ENCODE results near the gene UBAC2. TPM values are rescaled to one million over a fixed set of nuclear protein-coding genes. Genes with fewer than 3 reads are reported as not detected.
"Not testable (repeated sequence)": the region's sequence is repeated elsewhere in the genome, so short reads cannot be mapped to it uniquely, and the experiment has no call there.

Gene UBAC2
- polyA plus RNA-seq, 6 donors from 2014 or later = 107 to 132 (median 115) TPM

GRCh38 chr13:99221567-99222239 lies 21.0 kb downstream of the UBAC2 start:
- Mint-ChIP-seq H3K27ac (peak overlapping the region in 4 of 6 donors; percentile 17 to 63 (median 37)), H3K4me1 (peaks cover 78 to 89% (median 86%) of the 10 kb centered on the region in 3 donors), H3K36me3 (peaks cover 18 to 26% of the 10 kb centered on the region in 2 donors), H3K9me3 (peaks cover 0 to 9% (median 4%) of the 10 kb centered on the region in 7 donors), H3K27me3 (no peaks in the 10 kb centered on the region), H3K4me3 (peak overlapping the region in 4 of 8 donors; percentile 1 to 54 (median 18))
- ATAC-seq (ENCODE audit: low read depth in 2 of 2) (no peak), DNase-seq (no peak)

DNA sequence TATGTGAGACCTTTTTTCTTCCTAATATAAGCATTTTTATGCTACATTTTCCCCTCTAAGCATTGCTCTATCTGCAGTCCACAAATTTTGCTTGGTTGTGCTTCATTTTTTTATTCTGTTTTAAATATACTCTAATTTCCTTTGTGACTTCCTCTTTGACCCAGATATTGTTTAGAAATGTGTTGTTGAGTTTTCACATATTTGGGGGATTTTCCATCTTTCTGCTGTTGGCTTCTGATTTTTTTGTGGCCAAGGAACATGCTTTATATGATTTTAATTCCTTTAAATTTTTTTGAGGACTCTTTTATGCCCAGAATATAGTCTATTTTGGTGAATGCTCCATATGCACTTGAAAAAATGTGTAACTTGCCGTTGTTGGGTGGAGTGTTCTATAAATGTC lies 22.9 kb downstream of the UBAC2 start:
- Mint-ChIP-seq H3K27me3 (no peaks in the 10 kb centered on the region), H3K4me3 (peak overlapping the region; percentile 10 to 75 (median 52)), H3K27ac (peak overlapping the region in 4 of 6 donors; percentile 68 to 93 (median 79)), H3K9me3 (peaks cover 0 to 9% (median 4%) of the 10 kb centered on the region in 7 donors), H3K4me1 (peaks cover 67 to 90% (median 82%) of the 10 kb centered on the region in 3 donors), H3K36me3 (peaks cover 18 to 27% of the 10 kb centered on the region in 2 donors)
- ATAC-seq (ENCODE audit: low read depth in 2 of 2) = no peak
- no peak for DNase-seq

- Mint-ChIP-seq H3K27ac (peak overlapping the region in 4 of 6 donors; percentile 49 to 87 (median 70)), H3K9me3 (peaks cover 0 to 9% (median 4%) of the 10 kb centered on the region in 7 donors), H3K36me3 (peaks cover 18 to 27% of the 10 kb centered on the region in 2 donors), H3K27me3 (no peaks in the 10 kb centered on the region), H3K4me3 (peak overlapping the region; percentile 10 to 75 (median 50)), H3K4me1 (peaks cover 68 to 90% (median 82%) of the 10 kb centered on the region in 3 donors)
- DNase-seq (no peak), ATAC-seq (ENCODE audit: low read depth in 2 of 2) (no peak)
Measured at GRCh38 chr13:99224021-99224420, 23.4 kb downstream of the UBAC2 start.

DNA sequence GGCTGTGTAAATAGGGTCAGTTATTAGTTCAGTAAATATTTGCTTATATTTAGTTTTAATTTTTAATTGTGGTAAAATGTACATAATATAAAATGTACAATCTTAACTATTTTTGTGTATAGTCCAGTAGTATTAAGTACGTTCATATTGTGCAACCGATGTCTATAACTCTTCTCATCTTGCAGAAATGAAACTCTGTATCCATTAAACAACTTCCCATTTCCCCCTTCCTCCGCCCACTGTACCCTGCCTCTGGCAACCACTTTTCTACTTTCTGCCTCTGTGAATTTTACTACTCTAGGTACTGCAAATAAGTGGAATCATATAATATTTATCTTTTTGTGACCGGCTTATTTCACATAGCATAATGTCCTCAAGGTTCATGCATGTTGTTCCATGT lies 24.4 kb downstream of the UBAC2 start:
- Mint-ChIP-seq H3K36me3 (peaks cover 18 to 27% of the 10 kb centered on the region in 2 donors), H3K9me3 (peaks cover 0 to 9% (median 4%) of the 10 kb centered on the region in 7 donors), H3K4me3 (peak overlapping the region in 6 of 8 donors; percentile 17 to 71 (median 50)), H3K27ac (no peak overlapping the region), H3K27me3 (no peaks in the 10 kb centered on the region), H3K4me1 (peaks cover 65 to 94% (median 84%) of the 10 kb centered on the region in 3 donors)
- DNase-seq (peak; percentile 43), ATAC-seq (ENCODE audit: low read depth in 2 of 2) (peak; percentile 18 to 25)

GRCh38 chr13:99226513-99226912 lies 25.9 kb downstream of the UBAC2 start:
- peak overlapping the region in 6 of 8 donors; percentile 0 to 54 (median 24) for H3K4me3 Mint-ChIP-seq
- ATAC-seq (ENCODE audit: low read depth in 2 of 2) = no peak

DNA sequence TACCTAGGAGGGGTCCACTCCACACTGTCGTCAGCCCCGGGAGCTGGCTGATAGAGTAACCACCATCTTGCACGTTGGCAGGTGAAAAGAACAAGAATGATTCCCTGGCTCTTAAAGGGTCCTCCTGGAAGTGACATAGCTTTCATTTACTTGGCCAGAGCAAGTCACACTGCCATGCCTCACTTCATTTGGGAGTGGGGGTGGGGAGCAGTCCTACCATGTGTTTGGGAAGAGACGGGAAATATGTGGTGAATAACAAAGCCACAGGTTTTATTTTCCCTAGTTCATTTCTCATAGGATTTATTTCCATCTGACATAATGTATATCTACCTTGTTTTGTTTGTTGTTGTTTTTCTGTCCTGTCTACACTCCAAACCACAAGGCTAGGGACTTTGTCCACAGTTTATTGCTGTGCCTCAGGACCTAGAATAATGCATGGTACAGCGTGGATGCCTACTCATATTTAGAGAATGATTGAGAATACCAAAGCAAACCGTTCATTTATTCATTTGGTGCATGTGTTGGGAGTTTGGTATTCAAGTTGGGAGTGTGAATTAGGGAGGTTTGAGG lies 26.8 kb downstream of the UBAC2 start:
- Mint-ChIP-seq H3K27ac (peak overlapping the region in 5 of 6 donors; percentile 2 to 98 (median 90)), H3K36me3 (peaks cover 9 to 18% of the 10 kb centered on the region in 2 donors), H3K27me3 (no peaks in the 10 kb centered on the region), H3K4me3 (peak overlapping the region; percentile 15 to 93 (median 79)), H3K9me3 (peaks cover 0 to 9% (median 4%) of the 10 kb centered on the region in 7 donors), H3K4me1 (peaks cover 58 to 98% (median 83%) of the 10 kb centered on the region in 3 donors)
- DNase-seq = no peak
- ATAC-seq (ENCODE audit: low read depth in 2 of 2) = no peak

More at GRCh38 chr13:99226513-99226912, 25.9 kb downstream of the UBAC2 start:
- Mint-ChIP-seq H3K27me3 (no peaks in the 10 kb centered on the region), H3K36me3 (peaks cover 18 to 27% of the 10 kb centered on the region in 2 donors), H3K4me1 (peaks cover 61 to 98% (median 85%) of the 10 kb centered on the region in 3 donors), H3K27ac (peak overlapping the region in 2 of 6 donors; percentile 8 to 70), H3K9me3 (peaks cover 0 to 9% (median 4%) of the 10 kb centered on the region in 7 donors)
- DNase-seq = no peak

DNA sequence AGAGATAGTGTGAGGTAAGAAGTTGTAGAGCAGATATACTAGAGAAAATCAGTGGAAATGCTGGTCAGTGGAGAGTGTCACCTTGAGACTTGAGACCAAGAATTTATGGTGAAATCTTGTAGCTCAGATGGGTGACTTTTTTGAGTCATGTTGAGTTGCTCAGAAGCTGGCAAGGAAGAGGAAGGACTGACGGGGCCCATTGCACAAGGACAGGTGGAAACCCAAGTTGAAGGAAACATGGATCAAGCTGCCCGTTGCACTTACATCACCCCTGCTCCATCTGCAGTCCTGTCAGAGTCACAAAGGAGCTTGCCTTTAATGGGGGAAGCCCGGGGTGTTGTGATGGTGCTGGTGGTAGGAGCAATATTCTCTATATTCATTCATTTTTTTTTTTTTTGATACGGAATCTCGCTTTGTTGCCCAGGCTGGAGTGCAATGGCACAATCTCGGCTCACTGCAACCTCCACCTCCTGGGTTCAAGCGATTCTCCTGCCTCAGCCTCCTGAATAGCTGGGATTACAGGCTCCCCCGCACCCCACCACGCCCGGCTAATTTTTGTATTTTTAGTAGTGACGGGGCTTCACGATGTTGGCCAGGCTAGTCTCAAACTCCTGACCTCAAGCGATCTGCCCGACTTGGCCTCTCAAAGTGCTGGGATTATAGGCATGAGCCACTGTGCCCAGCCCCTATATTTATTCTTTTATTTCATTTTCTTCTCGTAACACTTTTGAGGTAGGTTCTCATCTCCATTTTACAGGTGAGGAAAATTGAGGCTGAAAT lies 27.4 kb downstream of the UBAC2 start:
- Mint-ChIP-seq H3K4me1 (peaks cover 54 to 97% (median 80%) of the 10 kb centered on the region in 3 donors), H3K27ac (peak overlapping the region; percentile 24 to 98 (median 96)), H3K27me3 (no peaks in the 10 kb centered on the region), H3K9me3 (peaks cover 0 to 7% (median 4%) of the 10 kb centered on the region in 7 donors), H3K36me3 (peaks cover 8 to 17% of the 10 kb centered on the region in 2 donors), H3K4me3 (peak overlapping the region; percentile 79 to 93 (median 84))
- ATAC-seq (ENCODE audit: low read depth in 2 of 2) = no peak
- DNase-seq = no peak

GRCh38 chr13:99228737-99229691 lies 28.4 kb downstream of the UBAC2 start:
- H3K4me3 Mint-ChIP-seq = peak overlapping the region; percentile 79 to 93 (median 86)
- DNase-seq (peak; percentile 85), ATAC-seq (ENCODE audit: low read depth in 2 of 2) (peak; percentile 69 to 72)
- peaks cover 48 to 93% (median 76%) of the 10 kb centered on the region in 3 donors for H3K4me1 Mint-ChIP-seq
- no peaks in the 10 kb centered on the region for H3K9me3 Mint-ChIP-seq
- peaks cover 0 to 16% of the 10 kb centered on the region in 2 donors for H3K36me3 Mint-ChIP-seq
- H3K27me3 Mint-ChIP-seq = no peaks in the 10 kb centered on the region
- peak overlapping the region; percentile 78 to 98 (median 96) for H3K27ac Mint-ChIP-seq

- H3K4me1 Mint-ChIP-seq = peaks cover 51 to 93% (median 75%) of the 10 kb centered on the region in 3 donors
- not testable (repeated sequence) for H3K27me3 Mint-ChIP-seq; DNase-seq; H3K9me3 Mint-ChIP-seq; ATAC-seq (ENCODE audit: low read depth in 2 of 2)
- peaks cover 8 to 16% of the 10 kb centered on the region in 2 donors for H3K36me3 Mint-ChIP-seq
- peak overlapping the region in 5 of 6 donors; percentile 97 to 99 (median 99) for H3K27ac Mint-ChIP-seq
- H3K4me3 Mint-ChIP-seq = peak overlapping the region in 5 of 8 donors; percentile 30 to 94 (median 77)
Measured at GRCh38 chr13:99230588-99230987, 29.9 kb downstream of the UBAC2 start.

DNA sequence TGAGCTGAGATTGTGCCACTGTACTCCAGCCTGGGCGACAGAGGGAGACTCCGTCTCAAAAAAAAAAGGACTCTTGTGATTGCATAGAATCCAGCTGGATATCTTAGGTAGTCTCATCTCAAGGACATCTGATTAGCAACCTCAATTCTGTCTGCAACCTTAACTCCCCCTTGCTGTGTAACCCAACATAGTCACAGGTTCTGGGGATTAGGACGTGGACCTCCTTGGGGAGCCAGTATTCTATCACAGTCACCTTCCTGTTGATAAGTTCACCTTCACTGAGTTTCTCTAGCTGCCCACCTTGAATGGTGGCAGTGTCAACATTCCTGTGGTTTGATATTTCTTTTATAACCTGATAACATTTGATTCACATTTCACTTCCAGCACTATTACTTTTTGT lies 30.3 kb downstream of the UBAC2 start:
- H3K4me1 Mint-ChIP-seq = peaks cover 47 to 93% (median 75%) of the 10 kb centered on the region in 3 donors
- no peaks in the 10 kb centered on the region for H3K27me3 Mint-ChIP-seq
- peak overlapping the region in 7 of 8 donors; percentile 30 to 94 (median 82) for H3K4me3 Mint-ChIP-seq
- H3K36me3 Mint-ChIP-seq = peaks cover 9 to 13% of the 10 kb centered on the region in 2 donors
- DNase-seq (no peak), ATAC-seq (ENCODE audit: low read depth in 2 of 2) (no peak)
- H3K9me3 Mint-ChIP-seq = no peaks in the 10 kb centered on the region
- H3K27ac Mint-ChIP-seq = peak overlapping the region; percentile 97 to 99 (median 99)

GRCh38 chr13:99231721-99232120 lies 31.1 kb downstream of the UBAC2 start:
- no peaks in the 10 kb centered on the region for H3K9me3 Mint-ChIP-seq
- peak overlapping the region; percentile 52 to 94 (median 82) for H3K4me3 Mint-ChIP-seq
- DNase-seq (peak; percentile 80), ATAC-seq (ENCODE audit: low read depth in 2 of 2) (peak; percentile 74 to 77)
- no peaks in the 10 kb centered on the region for H3K27me3 Mint-ChIP-seq
- H3K4me1 Mint-ChIP-seq = peaks cover 39 to 93% (median 75%) of the 10 kb centered on the region in 3 donors
- peaks cover 5 to 9% of the 10 kb centered on the region in 2 donors for H3K36me3 Mint-ChIP-seq
- peak overlapping the region; percentile 97 to 99 (median 99) for H3K27ac Mint-ChIP-seq

Measured in naive B cell (primary cell).